HT1080 (cell line): ENCODE measurements around the gene UGT2B10. TPM values are rescaled to one million over a fixed set of nuclear protein-coding genes. Genes with fewer than 3 reads are reported as not detected.
"Not testable (repeated sequence)": the region's sequence is repeated elsewhere in the genome, so short reads cannot be mapped to it uniquely, and the experiment has no call there.

Source experiments
- DNase-seq: peaks from one replicate; pipeline ENCODE4 v3.0.0-alpha.2; 2015; ENCODE audit warnings: low read depth
- polyA plus RNA-seq, 2 experiments: library from polyadenylated mRNA; depleted of rRNA; stranded (reverse); fragments of >200 nt; gene quantifications; 2 replicates each; pipeline ENCODE4 v1.2.3, GENCODE V29; 2015
- total RNA-seq: library from RNA; depleted of rRNA; stranded (reverse); fragments of >200 nt; shearing (Covaris generic); gene quantifications from 2 replicates; pipeline ENCODE4 v1.2.3, GENCODE V29; 2014; rRNA removed

Gene UGT2B10
- total RNA-seq, result not detected in 2 replicates
- polyA plus RNA-seq (2015; cell fraction: cytosol; rRNA removed), result not detected in 2 replicates
- not detected in 2 replicates for polyA plus RNA-seq (2015; cell fraction: nucleus; rRNA removed)

DNA sequence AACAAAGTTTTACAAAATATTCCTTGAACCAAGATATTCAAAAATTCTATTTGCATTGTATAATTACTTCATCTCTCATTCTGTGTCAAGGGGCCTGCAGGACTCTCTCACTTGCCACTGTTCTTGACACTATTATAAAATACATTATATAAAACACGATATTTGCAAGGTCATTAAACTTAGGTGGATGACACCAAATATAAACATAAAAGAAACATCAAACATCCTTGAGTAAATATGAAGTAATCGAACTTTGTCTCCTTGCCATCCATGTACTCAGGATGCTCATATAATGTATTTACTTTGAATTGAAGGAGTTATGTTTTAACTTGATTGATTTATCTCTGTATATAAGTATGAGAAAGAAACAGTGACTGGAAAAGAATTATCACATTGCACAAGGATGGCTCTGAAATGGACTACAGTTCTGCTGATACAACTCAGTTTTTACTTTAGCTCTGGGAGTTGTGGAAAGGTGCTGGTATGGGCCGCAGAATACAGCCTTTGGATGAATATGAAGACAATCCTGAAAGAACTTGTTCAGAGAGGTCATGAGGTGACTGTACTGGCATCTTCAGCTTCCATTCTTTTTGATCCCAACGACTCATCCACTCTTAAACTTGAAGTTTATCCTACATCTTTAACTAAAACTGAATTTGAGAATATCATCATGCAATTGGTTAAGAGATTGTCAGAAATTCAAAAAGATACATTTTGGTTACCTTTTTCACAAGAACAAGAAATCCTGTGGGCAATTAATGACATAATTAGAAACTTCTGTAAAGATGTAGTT is at the start of gene UGT2B10:
Gene UGT2B10, plus strand, starts transcription at position 378 of the 793 bp plus-strand sequence. Its CDS starts 26 bp downstream, at position 404.
- DNase-seq, result not testable (repeated sequence)

GRCh38 chr4:68771836-68772235 is 44.0 kb upstream of the UGT2B10 start:
- not testable (repeated sequence) for DNase-seq

DNA sequence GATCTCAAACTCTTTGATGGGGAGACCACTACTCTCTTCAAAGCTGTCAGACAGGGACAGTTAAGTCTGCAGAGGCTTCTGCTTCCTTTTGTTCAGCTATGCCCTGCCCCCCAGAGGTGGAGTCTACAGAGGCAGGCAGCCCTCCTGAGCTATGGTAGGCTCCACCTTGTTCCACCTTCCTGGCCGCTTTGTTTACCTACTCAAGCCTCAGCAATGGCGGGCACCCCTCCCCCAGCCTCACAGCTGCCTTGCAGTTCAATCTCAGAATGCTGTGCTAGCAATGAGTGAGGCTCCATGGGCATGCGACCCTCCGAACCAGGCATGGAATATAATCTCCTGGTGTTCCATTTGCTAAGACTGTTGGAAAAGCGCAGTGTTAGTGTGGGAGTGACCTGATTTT is 42.1 kb upstream of the UGT2B10 start:
- DNase-seq, result no peak

DNA sequence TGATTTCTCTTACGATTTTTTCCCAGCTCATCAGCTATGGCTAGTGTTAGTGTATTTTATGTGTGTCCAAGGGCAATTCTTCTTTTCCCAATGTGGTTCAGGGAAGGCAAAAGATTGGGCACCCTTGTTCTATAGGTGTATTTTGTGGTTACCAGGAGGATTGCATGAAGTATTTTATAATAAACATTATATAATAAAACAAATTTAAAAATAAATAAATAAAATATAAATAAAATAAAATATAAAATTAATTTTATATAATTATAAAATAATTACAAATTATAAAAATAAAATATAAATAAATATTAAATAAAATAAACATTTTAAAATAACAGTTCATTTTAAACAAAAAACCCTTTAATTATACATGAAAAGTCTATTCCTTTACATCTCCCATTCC is 35.6 kb upstream of the UGT2B10 start:
- no peak for DNase-seq

GRCh38 chr4:68797048-68797447 is 18.7 kb upstream of the UGT2B10 start:
- no peak for DNase-seq

GRCh38 chr4:68797618-68798017 is 18.2 kb upstream of the UGT2B10 start:
- no peak for DNase-seq

GRCh38 chr4:68803013-68803412 is 12.8 kb upstream of the UGT2B10 start:
- DNase-seq, result no peak

GRCh38 chr4:68808060-68808459 is 7.7 kb upstream of the UGT2B10 start:
- DNase-seq, result no peak

GRCh38 chr4:68810919-68811318 is 4.9 kb upstream of the UGT2B10 start:
- DNase-seq, result no peak

GRCh38 chr4:68816410-68817265 is 844 bp downstream of the UGT2B10 start:
- not testable (repeated sequence) for DNase-seq

DNA sequence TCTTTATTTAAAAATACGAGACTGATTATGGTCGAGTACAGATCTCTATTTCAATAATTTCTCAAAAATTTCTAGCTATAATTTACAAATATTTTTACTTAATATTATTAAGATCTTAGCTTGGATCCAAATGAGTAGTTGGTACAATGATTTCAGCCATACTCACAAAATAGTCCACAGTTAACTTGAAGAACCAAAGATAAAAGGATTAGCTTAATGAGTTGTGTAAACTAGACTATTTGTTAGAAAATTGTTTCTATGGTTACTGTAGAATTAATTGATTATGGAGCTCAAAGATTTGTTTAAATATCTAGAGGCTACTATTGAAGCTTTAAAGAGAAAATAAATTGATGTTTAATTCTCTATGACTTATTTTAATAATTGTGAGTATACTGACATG is 1.6 kb downstream of the UGT2B10 start:
- DNase-seq, result no peak

- DNase-seq, result not testable (repeated sequence)
These were observed 2.3 kb downstream of the UGT2B10 start for GRCh38 chr4:68818030-68818462.

DNA sequence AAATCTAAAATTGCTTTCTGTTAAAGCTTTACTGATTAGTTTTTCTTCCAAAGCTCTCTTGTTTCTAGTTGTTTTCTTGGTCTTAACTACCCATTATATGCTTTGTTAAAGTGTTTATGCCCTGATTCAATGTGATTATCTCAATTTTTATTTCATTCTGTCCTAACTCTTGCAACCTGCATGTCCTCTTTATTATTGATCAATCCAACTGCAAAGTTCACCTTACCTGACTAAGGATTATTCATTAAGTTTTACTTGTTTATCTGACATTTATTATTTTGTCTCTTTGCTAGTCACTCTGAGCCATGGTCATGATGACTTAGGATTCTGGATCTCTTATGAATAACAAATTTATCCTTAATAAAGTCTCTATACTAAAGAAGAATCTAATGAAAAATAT is 15.8 kb downstream of the UGT2B10 start:
- DNase-seq, result no peak

DNA sequence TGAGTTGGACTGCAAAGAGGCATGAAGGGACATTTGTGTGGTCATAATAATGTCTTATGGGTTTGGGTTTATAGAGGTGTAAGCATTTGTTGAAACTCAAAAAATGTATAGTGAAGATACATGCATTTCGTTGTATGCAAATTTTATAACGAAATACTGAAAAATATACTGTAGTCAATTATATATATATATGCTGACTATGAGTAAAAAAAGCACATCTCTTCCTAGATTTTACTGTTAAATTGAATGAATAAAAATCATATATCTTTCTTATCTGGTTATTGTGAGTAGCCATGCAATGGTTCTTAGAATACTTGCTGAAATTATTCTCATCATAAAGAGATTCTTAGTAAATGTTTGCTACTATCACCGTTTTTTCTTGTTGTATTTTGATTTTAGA is 34.5 kb downstream of the UGT2B10 start:
- DNase-seq, result no peak

GRCh38 chr4:68855771-68856170 is 40.0 kb downstream of the UGT2B10 start:
- no peak for DNase-seq

GRCh38 chr4:68858039-68858438 is 42.2 kb downstream of the UGT2B10 start:
- DNase-seq, result no peak

GRCh38 chr4:68859655-68860054 is 43.9 kb downstream of the UGT2B10 start:
- no peak for DNase-seq

GRCh38 chr4:68861057-68861456 is 45.3 kb downstream of the UGT2B10 start:
- DNase-seq, result no peak

DNA sequence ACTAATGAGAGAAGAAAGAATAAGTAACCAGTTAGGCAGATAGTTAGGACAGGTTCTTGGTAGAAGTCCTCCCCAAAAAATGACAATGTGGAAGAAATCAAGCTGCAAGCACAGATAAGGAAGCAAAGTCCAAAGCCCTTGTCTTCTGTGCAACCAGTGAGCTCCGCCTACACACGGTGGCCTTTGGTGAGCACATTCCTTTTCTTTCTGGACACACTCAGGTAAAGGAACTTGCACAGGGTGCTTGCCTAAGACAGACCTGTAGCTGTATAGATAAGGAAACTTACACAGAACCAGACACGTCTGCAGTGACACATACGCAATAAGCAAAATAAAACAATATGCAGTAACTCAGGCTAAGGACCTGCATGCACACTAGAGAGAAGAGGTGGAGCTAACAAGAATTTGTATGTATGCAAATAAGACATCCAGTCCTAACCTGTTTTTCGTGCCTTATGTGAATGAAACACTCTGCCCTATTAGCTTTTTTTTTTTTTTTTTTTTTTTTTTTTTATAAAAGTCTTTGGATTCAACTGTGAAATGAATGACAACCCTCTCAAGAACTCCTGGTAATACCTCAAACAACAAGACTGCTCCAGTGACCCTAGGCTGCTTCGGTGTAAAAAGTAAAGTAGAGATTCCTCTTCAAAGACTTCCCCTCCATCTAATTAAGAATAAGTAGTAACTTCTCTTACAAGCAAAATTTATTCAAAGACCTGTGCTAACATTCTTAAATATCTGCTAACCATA is 48.8 kb downstream of the UGT2B10 start:
- no peak for DNase-seq

GRCh38 chr4:68865188-68865638 is 49.4 kb downstream of the UGT2B10 start:
- DNase-seq, result no peak

GRCh38 chr4:68865760-68866159 is 50.0 kb downstream of the UGT2B10 start:
- no peak for DNase-seq
